Neural progenitor cell (in vitro differentiated cells): ENCODE results near the gene DNASE2. TPM values are rescaled to one million over a fixed set of nuclear protein-coding genes. Genes with fewer than 3 reads are reported as not detected.

Experiments used
- DNase-seq: peaks from one replicate; pipeline ENCODE4 v3.0.0-alpha.2; 2016; ENCODE audit warnings: low spot score
- H2AFZ ChIP-seq: fragments of 200-600 bp; sonication (generic); replicated peaks from 2 replicates; pipeline ENCODE4 v1.6.1; 2016; ENCODE audit warnings: antibody characterized with exemption
- H3F3A ChIP-seq: fragments of 200-600 bp; sonication (generic); 2 replicates; pipeline ENCODE4 v1.6.1; 2016; ENCODE audit warnings: antibody characterized with exemption, low read depth
- H3K27ac ChIP-seq: fragments of 200-600 bp; sonication (generic); 2 replicates; pipeline ENCODE4 v1.5.1; 2016; ENCODE audit warnings: mild to moderate bottlenecking
- H3K27me3 ChIP-seq: fragments of 200-600 bp; sonication (generic); 2 replicates; pipeline ENCODE4 v1.6.1; 2016; ENCODE audit warnings: mild to moderate bottlenecking, moderate library complexity
- H3K36me3 ChIP-seq: fragments of 200-600 bp; sonication (generic); 2 replicates; pipeline ENCODE4 v1.5.1; 2016
- H3K4me1 ChIP-seq: fragments of 200-600 bp; sonication (generic); 2 replicates; pipeline ENCODE4 v1.6.1; 2016; ENCODE audit warnings: mixed run types
- H3K4me2 ChIP-seq: fragments of 200-600 bp; sonication (generic); 2 replicates; pipeline ENCODE4 v1.6.1; 2016
- H3K4me3 ChIP-seq: fragments of 200-600 bp; sonication (generic); 2 replicates; pipeline ENCODE4 v1.5.1; 2016
- H3K79me2 ChIP-seq: fragments of 200-600 bp; sonication (generic); 2 replicates; pipeline ENCODE4 v1.6.1; 2016; ENCODE audit warnings: low read depth
- H3K9ac ChIP-seq: fragments of 200-600 bp; sonication (generic); 2 replicates; pipeline ENCODE4 v1.6.1; 2016
- H3K9me3 ChIP-seq: fragments of 200-600 bp; sonication (generic); 2 replicates; pipeline ENCODE4 v1.5.1; 2016; ENCODE audit warnings: low read depth
- H4K20me1 ChIP-seq: fragments of 200-600 bp; sonication (generic); 2 replicates; pipeline ENCODE4 v1.6.1; 2016; ENCODE audit warnings: low read depth
- H3K27ac Mint-ChIP-seq: 3 replicates; pipeline ENCODE4 v1.8.0; 2021; ENCODE audit warnings: mixed read lengths
- H3K27me3 Mint-ChIP-seq: 2 replicates; pipeline ENCODE4 v1.8.0; 2022; ENCODE audit warnings: low read depth, mild to moderate bottlenecking, inconsistent platforms, moderate library complexity, mixed read lengths; ENCODE audit not compliant: insufficient read depth
- H3K36me3 Mint-ChIP-seq: 3 replicates; pipeline ENCODE4 v1.8.0; 2021; ENCODE audit warnings: mixed read lengths
- H3K4me1 Mint-ChIP-seq: 3 replicates; pipeline ENCODE4 v1.8.0; 2021; ENCODE audit warnings: mixed read lengths
- H3K4me3 Mint-ChIP-seq: 3 replicates; pipeline ENCODE4 v1.8.0; 2021; ENCODE audit warnings: mild to moderate bottlenecking, moderate library complexity, mixed read lengths
- H3K9me3 Mint-ChIP-seq: 3 replicates; pipeline ENCODE4 v1.8.0; 2020; ENCODE audit warnings: mixed read lengths
- CTCF ChIP-seq: fragments of 200-600 bp; sonication (generic); IDR thresholded peaks from 2 replicates; pipeline ENCODE4 v1.5.1; 2017; ENCODE audit warnings: antibody characterized with exemption, mild to moderate bottlenecking
- EZH2 ChIP-seq: fragments of 200-600 bp; sonication (generic); IDR thresholded peaks from 2 replicates; pipeline ENCODE4 v1.6.1; 2017; ENCODE audit warnings: antibody characterized with exemption, mild to moderate bottlenecking, moderate library complexity
- EZH2phosphoT487 ChIP-seq: fragments of 200-600 bp; sonication (generic); IDR thresholded peaks from 2 replicates; pipeline ENCODE4 v1.6.1; 2017; ENCODE audit warnings: antibody characterized with exemption
- total RNA-seq: library from RNA; depleted of rRNA; stranded (reverse); fragments of >200 nt; gene quantifications from 2 replicates; pipeline ENCODE4 v1.2.3, GENCODE V29; 2015; ENCODE audit warnings: low replicate concordance

DNASE2 gene
- total RNA-seq, 1 donor from 2014 or later: 8.7 TPM

- Mint-ChIP-seq H3K4me3 (peak overlapping the region; percentile 7), H3K27ac (no peak overlapping the region), H3K4me1 (peaks cover under 1% of the 10 kb centered on the region), H3K9me3 (peaks cover 6% of the 10 kb centered on the region), H3K27me3 (peaks cover 21% of the 10 kb centered on the region), H3K36me3 (peaks cover 21% of the 10 kb centered on the region)
- no peaks in the 10 kb centered on the region for H3K79me2 ChIP-seq
- H4K20me1 ChIP-seq: no peaks in the 10 kb centered on the region
- TF ChIP-seq EZH2phosphoT487 (no peak), EZH2 (no peak)
- H3K36me3 ChIP-seq: no peaks in the 10 kb centered on the region
- H3K9me3 ChIP-seq: no peaks in the 10 kb centered on the region
- H3K4me1 ChIP-seq: no peaks in the 10 kb centered on the region
- H3K27me3 ChIP-seq: no peaks in the 10 kb centered on the region
- no peak overlapping the region for H3K4me2 ChIP-seq
- H3K4me3 ChIP-seq: no peak overlapping the region
- H3K9ac ChIP-seq: no peak overlapping the region
- no peak overlapping the region for H2AFZ ChIP-seq
- DNase-seq: no peak
- H3K27ac ChIP-seq: no peak overlapping the region
- H3F3A ChIP-seq: peaks cover 12% of the 10 kb centered on the region
Observed at GRCh38 chr19:12872255-12872654, 9.0 kb downstream of the DNASE2 start.

GRCh38 chr19:12871681-12872080 lies 9.6 kb downstream of the DNASE2 start:
- H3K9me3 Mint-ChIP-seq: peaks cover 6% of the 10 kb centered on the region
- Histone ChIP-seq H3F3A (peaks cover 15% of the 10 kb centered on the region), H3K9ac (no peak overlapping the region), H2AFZ (no peak overlapping the region), H3K36me3 (no peaks in the 10 kb centered on the region), H3K9me3 (no peaks in the 10 kb centered on the region), H3K27me3 (no peaks in the 10 kb centered on the region), H3K4me2 (no peak overlapping the region), H4K20me1 (no peaks in the 10 kb centered on the region), H3K4me3 (no peak overlapping the region), H3K4me1 (peaks cover 5% of the 10 kb centered on the region), H3K27ac (no peak overlapping the region), H3K79me2 (no peaks in the 10 kb centered on the region)
- peaks cover 5% of the 10 kb centered on the region for H3K4me1 Mint-ChIP-seq
- peaks cover 24% of the 10 kb centered on the region for H3K27me3 Mint-ChIP-seq
- no peak for DNase-seq
- peak overlapping the region; percentile 51 for H3K27ac Mint-ChIP-seq
- H3K36me3 Mint-ChIP-seq: peaks cover 21% of the 10 kb centered on the region
- TF ChIP-seq CTCF: no peak
- no peak for TF ChIP-seq EZH2
- no peak for TF ChIP-seq EZH2phosphoT487
- H3K4me3 Mint-ChIP-seq: peak overlapping the region; percentile 7

GRCh38 chr19:12868540-12869112 lies 12.6 kb downstream of the DNASE2 start:
- no peak overlapping the region for H3K27ac Mint-ChIP-seq
- Histone ChIP-seq H3K4me1 (peaks cover 5% of the 10 kb centered on the region), H3K79me2 (no peaks in the 10 kb centered on the region), H2AFZ (no peak overlapping the region), H3K27ac (no peak overlapping the region), H3F3A (peaks cover 18% of the 10 kb centered on the region), H3K4me2 (no peak overlapping the region), H3K27me3 (no peaks in the 10 kb centered on the region), H3K9me3 (no peaks in the 10 kb centered on the region), H4K20me1 (no peaks in the 10 kb centered on the region), H3K9ac (no peak overlapping the region), H3K36me3 (no peaks in the 10 kb centered on the region), H3K4me3 (no peak overlapping the region)
- no peak for DNase-seq
- H3K4me1 Mint-ChIP-seq: peaks cover 9% of the 10 kb centered on the region
- H3K36me3 Mint-ChIP-seq: peaks cover 18% of the 10 kb centered on the region
- H3K9me3 Mint-ChIP-seq: peaks cover 6% of the 10 kb centered on the region
- TF ChIP-seq CTCF (no peak), EZH2 (no peak), EZH2phosphoT487 (no peak)
- peaks cover 23% of the 10 kb centered on the region for H3K27me3 Mint-ChIP-seq
- H3K4me3 Mint-ChIP-seq: peak overlapping the region; percentile 69
